GM12892 (cell line): ENCODE data around the gene TNFAIP2.

Experiments
- POLR2A ChIP-seq: IDR thresholded peaks from 2 replicates; pipeline ENCODE4 v1.6.1; 2011; ENCODE audit warnings: low read depth, low read length, control low read depth
- TAF1 ChIP-seq: IDR thresholded peaks from 2 replicates; pipeline ENCODE4 v1.6.1; 2011; ENCODE audit warnings: low read depth, mild to moderate bottlenecking, control low read depth, low read length, borderline replicate concordance

- no peak for TF ChIP-seq TAF1
- peak; percentile 42; the same call in 1 of the 2 replicates for TF ChIP-seq POLR2A
Observed at GRCh38 chr14:103122947-103123633, at the start of gene TNFAIP2.
